Measurements from ENCODE around the gene MCF2L.
"Not testable (repeated sequence)": the region's sequence is repeated elsewhere in the genome, so short reads cannot be mapped to it uniquely, and the experiment has no call there.

Gene MCF2L

DNA sequence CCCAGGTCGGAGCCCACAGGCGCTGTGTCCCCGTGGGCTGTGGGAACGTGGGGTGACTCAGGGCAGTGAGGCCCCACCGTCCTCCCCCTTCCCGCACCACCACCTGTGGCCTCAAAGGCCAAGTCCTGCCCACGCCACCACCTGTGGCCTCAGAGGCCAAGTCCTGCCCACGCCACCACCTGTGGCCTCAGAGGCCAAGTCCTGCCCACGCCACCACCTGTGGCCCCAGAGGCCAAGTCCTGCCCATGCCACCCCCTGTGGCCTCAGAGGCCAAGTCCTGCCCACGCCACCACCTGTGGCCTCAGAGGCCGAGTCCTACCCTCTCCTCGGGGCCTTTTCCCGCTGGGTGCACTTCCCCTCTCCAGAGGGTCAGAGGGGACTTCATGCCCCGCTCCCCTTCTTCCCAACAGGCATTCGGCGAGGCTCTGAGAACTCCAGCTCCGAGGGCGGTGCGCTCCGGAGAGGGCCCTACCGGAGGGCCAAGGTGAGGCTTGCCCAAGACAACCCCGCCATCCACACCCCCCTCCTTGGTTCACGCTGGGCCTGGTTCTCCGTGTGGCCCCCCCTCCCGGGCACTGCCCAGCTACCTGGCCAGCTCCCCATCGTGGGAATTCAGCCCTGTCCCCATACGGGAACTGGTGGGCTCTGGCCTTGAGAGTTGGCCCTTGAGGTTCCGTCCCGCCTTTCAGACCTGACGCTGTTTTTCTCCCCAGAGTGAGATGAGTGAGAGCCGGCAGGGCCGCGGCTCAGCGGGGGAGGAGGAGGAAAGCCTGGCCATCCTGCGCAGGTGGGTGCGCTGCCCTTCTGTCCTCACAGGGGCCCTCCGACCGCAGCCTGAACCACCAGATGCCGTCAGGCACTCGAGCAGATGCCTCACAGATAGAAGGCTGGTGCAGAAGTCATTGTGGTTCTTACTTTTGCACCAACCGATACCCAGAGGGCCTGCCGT, 109.2 kb downstream of the MCF2L start:
- Histone ChIP-seq H3K27ac (no peak overlapping the region), H3K27me3 (ENCODE audit: insufficient read depth, low read depth, severe bottlenecking) (no peaks in the 10 kb centered on the region), H3K4me3 (ENCODE audit: low read depth, low read length) (no peak overlapping the region), H3K36me3 (peaks cover 77% of the 10 kb centered on the region), H3K9me3 (ENCODE audit: severe bottlenecking) (no peaks in the 10 kb centered on the region)
- TF ChIP-seq, protein P1, sequence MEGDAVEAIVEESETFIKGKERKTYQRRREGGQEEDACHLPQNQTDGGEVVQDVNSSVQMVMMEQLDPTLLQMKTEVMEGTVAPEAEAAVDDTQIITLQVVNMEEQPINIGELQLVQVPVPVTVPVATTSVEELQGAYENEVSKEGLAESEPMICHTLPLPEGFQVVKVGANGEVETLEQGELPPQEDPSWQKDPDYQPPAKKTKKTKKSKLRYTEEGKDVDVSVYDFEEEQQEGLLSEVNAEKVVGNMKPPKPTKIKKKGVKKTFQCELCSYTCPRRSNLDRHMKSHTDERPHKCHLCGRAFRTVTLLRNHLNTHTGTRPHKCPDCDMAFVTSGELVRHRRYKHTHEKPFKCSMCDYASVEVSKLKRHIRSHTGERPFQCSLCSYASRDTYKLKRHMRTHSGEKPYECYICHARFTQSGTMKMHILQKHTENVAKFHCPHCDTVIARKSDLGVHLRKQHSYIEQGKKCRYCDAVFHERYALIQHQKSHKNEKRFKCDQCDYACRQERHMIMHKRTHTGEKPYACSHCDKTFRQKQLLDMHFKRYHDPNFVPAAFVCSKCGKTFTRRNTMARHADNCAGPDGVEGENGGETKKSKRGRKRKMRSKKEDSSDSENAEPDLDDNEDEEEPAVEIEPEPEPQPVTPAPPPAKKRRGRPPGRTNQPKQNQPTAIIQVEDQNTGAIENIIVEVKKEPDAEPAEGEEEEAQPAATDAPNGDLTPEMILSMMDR (IDR thresholded peaks at IDR 0.05; ENCODE audit: low read depth, low read length) = no peak
- no peak for DNase-seq

GRCh38 chr13:113078902-113079780, 110.1 kb downstream of the MCF2L start:
- no peaks in the 10 kb centered on the region for H3K9me3 ChIP-seq (ENCODE audit: severe bottlenecking)

GRCh38 chr13:113079781-113080080, 110.7 kb downstream of the MCF2L start:
- peaks cover 72% of the 10 kb centered on the region for H3K36me3 ChIP-seq
- H3K9me3 ChIP-seq (ENCODE audit: severe bottlenecking); H3K27me3 ChIP-seq (ENCODE audit: insufficient read depth, low read depth, severe bottlenecking); DNase-seq; H3K27ac ChIP-seq; H3K4me3 ChIP-seq (ENCODE audit: low read depth, low read length): not testable (repeated sequence)

More at GRCh38 chr13:113078902-113079780, 110.1 kb downstream of the MCF2L start:
- H3K36me3 ChIP-seq = peaks cover 76% of the 10 kb centered on the region
- DNase-seq = no peak
- H3K4me3 ChIP-seq (ENCODE audit: low read depth, low read length) = no peak overlapping the region
- H3K27me3 ChIP-seq (ENCODE audit: insufficient read depth, low read depth, severe bottlenecking) = no peaks in the 10 kb centered on the region
- TF ChIP-seq, protein P1 (IDR thresholded peaks at IDR 0.05; ENCODE audit: low read depth, low read length) = no peak
- no peak overlapping the region for H3K27ac ChIP-seq

DNA sequence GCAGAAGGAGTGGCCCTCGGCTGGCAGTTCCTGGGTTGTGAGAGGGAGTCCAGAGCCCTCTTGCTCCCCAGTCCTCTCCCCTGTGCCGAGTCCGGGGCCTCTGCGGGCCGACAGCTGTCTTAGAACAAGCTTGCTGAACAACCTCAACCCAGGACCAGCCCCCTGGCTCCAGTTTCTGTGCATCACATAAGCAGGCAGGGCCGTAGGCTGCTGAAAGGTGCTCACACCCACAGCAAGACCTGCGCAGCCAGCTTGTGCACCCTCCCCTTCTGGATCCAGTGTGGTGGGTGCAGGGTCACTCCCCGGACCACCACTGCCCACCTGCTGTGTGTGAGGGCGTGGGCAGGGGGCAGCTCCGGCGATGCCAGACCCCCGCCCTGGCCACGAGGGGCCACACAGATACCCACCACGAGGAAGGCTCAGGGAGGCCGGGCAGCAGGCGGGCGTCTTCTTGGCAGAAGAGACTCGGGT, 111.4 kb downstream of the MCF2L start:
- Histone ChIP-seq H3K27me3 (ENCODE audit: insufficient read depth, low read depth, severe bottlenecking) (no peaks in the 10 kb centered on the region), H3K36me3 (peaks cover 73% of the 10 kb centered on the region), H3K4me3 (ENCODE audit: low read depth, low read length) (no peak overlapping the region), H3K9me3 (ENCODE audit: severe bottlenecking) (no peaks in the 10 kb centered on the region), H3K27ac (no peak overlapping the region)
- TF ChIP-seq, protein P1 (IDR thresholded peaks at IDR 0.05; ENCODE audit: low read depth, low read length) = no peak
- no peak for DNase-seq

- Histone ChIP-seq H3K27me3 (ENCODE audit: insufficient read depth, low read depth, severe bottlenecking) (no peaks in the 10 kb centered on the region), H3K4me3 (ENCODE audit: low read depth, low read length) (no peak overlapping the region), H3K27ac (no peak overlapping the region; the same call in 1 of the 2 replicates), H3K36me3 (peaks cover 69% of the 10 kb centered on the region), H3K9me3 (ENCODE audit: severe bottlenecking) (no peaks in the 10 kb centered on the region)
- TF ChIP-seq, protein P1 (IDR thresholded peaks at IDR 0.05; ENCODE audit: low read depth, low read length) = no peak
- DNase-seq = no peak
These were observed 112.0 kb downstream of the MCF2L start for GRCh38 chr13:113080901-113081521.
